Activated naive CD4-positive, alpha-beta T cell treated with anti-CD3 and anti-CD28 coated beads, Interleukin-2, amount 50 U/mL, for 72 hours (primary cell): ENCODE measurements around the gene MBL2. TPM values are rescaled to one million over a fixed set of nuclear protein-coding genes. Genes with fewer than 3 reads are reported as not detected.

ENCODE experiments used
- ATAC-seq, 2 donors: fragments of 150-1000 bp; cut with Tn5 transposase; 2 replicates each; pipeline ENCODE4 v1.10.0; 2021; ENCODE audit warnings: mild to moderate bottlenecking in 2 of 2, moderate library complexity in 2 of 2
- DNase-seq, 2 donors: peaks; one replicate each; pipeline ENCODE4 v3.0.0; 2021 to 2022; ENCODE audit warnings: low spot score in 2 of 2
- H3K27ac Mint-ChIP-seq, 2 donors: one replicate each; pipeline ENCODE4 v1.8.0; 2022; ENCODE audit warnings: mild to moderate bottlenecking in 2 of 2, mixed read lengths in 2 of 2
- H3K36me3 Mint-ChIP-seq, 2 donors: one replicate each; pipeline ENCODE4 v1.8.0; 2022; ENCODE audit warnings: mixed read lengths in 2 of 2
- H3K9me3 Mint-ChIP-seq, 2 donors: one replicate each; pipeline ENCODE4 v1.8.0; 2022; ENCODE audit warnings: mixed read lengths in 2 of 2
- total RNA-seq, 2 donors: library from RNA; stranded (reverse); gene quantifications; one replicate each; pipeline ENCODE4 v1.2.3, GENCODE V29; 2022

Gene MBL2
- total RNA-seq, 2 donors from 2014 or later = not detected

DNA sequence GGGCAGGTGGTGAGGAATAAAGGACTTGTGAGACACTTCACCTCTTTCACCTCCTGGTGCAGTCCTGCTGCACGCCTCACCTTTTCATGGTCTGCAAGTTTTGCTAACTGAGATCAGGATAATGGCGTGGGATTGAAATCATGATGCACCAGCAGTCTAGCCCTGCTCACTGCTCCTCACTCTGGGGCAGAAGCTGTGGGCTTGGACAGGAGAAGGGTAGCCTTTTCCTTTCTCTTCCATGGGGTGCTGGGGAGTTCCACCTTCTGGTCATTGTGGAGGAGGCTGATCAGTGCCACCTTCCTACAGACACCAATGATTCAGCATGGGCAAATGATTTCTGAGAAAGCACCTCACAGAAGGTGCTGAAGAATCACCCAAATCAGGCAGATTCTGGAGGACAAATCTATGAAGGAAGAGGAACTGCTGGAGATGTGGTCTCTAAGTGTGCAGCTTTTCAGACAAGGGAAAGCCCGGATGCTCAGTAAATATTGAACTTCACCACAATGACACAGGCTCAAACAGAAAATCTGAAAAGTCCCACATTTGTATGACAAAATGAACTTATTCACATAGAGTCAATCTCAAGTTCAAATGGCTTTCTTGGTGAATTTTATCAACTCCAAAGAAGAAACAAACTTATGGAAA lies 19.7 kb downstream of the MBL2 start:
- H3K36me3 Mint-ChIP-seq = peaks cover 0 to 5% of the 10 kb centered on the region in 2 donors
- peaks cover 23 to 26% of the 10 kb centered on the region in 2 donors for H3K9me3 Mint-ChIP-seq
- ATAC-seq = no peak
- no peak overlapping the region for H3K27ac Mint-ChIP-seq
- no peak for DNase-seq

- Mint-ChIP-seq H3K36me3 (peaks cover 0 to 5% of the 10 kb centered on the region in 2 donors), H3K27ac (no peak overlapping the region), H3K9me3 (peaks cover 29% of the 10 kb centered on the region in 2 donors)
- ATAC-seq = no peak
- DNase-seq = no peak
Observed at GRCh38 chr10:52752261-52752660, 20.3 kb downstream of the MBL2 start.

- peaks cover 0 to 5% of the 10 kb centered on the region in 2 donors for H3K36me3 Mint-ChIP-seq
- DNase-seq = no peak
- no peak for ATAC-seq
- peaks cover 20 to 30% of the 10 kb centered on the region in 2 donors for H3K9me3 Mint-ChIP-seq
- H3K27ac Mint-ChIP-seq = no peak overlapping the region
Observed at GRCh38 chr10:52751337-52751736, 21.2 kb downstream of the MBL2 start.

DNA sequence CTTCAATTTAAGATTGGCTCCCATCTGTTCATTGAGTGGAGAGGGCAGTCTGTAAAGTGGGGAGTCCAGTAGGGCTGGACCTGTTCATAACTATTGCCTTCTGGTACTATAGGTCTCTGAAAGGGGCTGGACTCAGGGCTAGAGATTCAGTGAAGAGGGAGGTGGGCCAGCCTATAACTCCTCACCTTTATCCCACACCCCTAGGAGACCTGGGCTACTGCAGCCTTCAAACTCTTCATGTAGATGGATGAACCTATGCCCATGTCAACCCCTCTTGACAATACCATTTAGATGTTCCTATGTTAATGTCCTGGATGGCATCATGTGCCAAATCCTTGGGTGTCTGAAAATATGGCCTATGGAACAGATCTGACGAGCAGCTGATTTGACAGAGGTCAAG lies 22.0 kb downstream of the MBL2 start:
- Mint-ChIP-seq H3K9me3 (peaks cover 20 to 30% of the 10 kb centered on the region in 2 donors), H3K27ac (no peak overlapping the region), H3K36me3 (peaks cover 0 to 5% of the 10 kb centered on the region in 2 donors)
- ATAC-seq (no peak), DNase-seq (no peak)

DNA sequence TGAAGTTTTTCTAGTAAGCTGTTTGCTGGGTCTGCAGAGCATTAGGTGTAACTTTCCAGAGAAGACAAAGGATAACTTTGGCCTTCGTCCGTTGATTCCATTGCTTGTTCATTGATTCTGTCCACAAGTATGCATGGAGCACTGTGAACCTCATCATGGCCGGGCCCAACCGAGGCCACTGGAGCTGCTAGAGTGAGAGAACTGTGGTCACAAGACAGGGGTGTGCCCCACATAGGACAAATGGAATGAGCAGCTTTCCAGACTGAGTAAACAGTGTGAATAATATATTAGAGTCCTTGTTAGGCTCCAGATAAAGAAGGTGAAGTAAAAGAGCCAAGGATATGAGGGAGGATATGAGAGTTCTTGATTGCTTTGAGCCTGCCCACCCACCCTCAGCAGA lies 24.9 kb downstream of the MBL2 start:
- DNase-seq = no peak
- no peak for ATAC-seq
- peaks cover 20 to 30% of the 10 kb centered on the region in 2 donors for H3K9me3 Mint-ChIP-seq
- peaks cover 0 to 5% of the 10 kb centered on the region in 2 donors for H3K36me3 Mint-ChIP-seq
- no peak overlapping the region for H3K27ac Mint-ChIP-seq

DNA sequence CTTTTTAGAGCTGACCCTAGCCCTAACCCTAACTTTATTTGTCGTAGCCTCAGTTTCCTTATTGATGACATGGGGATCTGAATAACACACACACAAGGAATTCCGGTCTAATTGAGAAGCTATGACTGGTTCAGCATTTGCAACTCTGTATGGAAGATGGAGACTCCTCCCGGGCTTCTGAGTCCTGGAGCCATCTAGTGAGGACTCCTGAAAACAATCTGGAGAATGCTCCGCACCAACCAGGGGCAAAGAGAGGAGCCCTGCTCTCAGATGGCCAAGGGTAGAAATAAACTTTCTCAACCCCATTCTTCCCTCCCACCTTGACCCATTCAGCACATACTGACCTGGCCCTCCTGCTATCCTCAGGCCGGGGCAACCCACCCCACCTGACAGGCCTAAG lies 26.4 kb downstream of the MBL2 start:
- ATAC-seq = no peak
- Mint-ChIP-seq H3K36me3 (no peaks in the 10 kb centered on the region), H3K27ac (no peak overlapping the region), H3K9me3 (peaks cover 24 to 30% of the 10 kb centered on the region in 2 donors)
- no peak for DNase-seq

GRCh38 chr10:52744057-52744805 lies 28.4 kb downstream of the MBL2 start:
- peaks cover 19 to 24% of the 10 kb centered on the region in 2 donors for H3K9me3 Mint-ChIP-seq
- no peak overlapping the region for H3K27ac Mint-ChIP-seq
- H3K36me3 Mint-ChIP-seq = no peaks in the 10 kb centered on the region
- DNase-seq (no peak), ATAC-seq (no peak)

DNA sequence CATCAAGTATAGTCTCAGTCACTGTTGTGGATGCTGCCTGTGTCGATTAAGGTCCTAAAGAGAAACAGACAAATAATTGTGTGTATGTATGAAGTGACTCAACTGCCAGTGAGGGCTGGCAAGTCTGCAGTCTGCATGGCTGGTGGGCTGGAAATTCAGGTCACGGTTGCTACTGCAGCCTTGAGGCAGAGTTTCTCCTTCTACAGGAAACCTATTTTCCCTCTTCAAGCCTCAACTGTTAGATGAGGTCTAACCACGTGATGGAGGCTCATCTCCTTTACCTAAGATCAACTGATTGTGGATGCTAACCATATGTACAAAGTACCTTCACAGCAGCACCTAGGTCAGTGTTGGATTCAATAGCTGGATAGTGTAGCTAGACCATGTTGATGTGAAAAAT lies 29.9 kb downstream of the MBL2 start:
- H3K36me3 Mint-ChIP-seq = no peaks in the 10 kb centered on the region
- DNase-seq = no peak
- H3K27ac Mint-ChIP-seq = no peak overlapping the region
- peaks cover 7 to 13% of the 10 kb centered on the region in 2 donors for H3K9me3 Mint-ChIP-seq
- no peak for ATAC-seq

DNA sequence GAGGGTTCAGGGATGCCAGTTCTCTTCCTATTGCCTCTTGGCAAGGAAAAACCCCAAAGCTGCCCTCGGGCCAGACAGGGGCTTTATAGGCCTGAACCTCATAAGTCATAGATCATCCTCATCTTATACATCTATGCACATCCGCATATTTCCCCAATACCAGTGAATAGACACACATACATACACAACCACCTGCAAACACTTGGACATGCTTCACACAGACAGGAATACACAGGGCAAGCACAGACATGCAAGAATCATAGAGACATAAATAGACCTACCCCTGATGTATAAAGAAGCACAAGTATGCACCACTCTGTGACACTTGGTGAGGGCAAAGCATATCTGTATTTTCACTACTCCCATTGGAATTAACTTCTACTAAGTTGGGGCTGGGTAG lies 30.7 kb downstream of the MBL2 start:
- ATAC-seq = no peak
- Mint-ChIP-seq H3K9me3 (peaks cover 4% of the 10 kb centered on the region in 2 donors), H3K27ac (no peak overlapping the region), H3K36me3 (no peaks in the 10 kb centered on the region)
- DNase-seq = no peak

DNA sequence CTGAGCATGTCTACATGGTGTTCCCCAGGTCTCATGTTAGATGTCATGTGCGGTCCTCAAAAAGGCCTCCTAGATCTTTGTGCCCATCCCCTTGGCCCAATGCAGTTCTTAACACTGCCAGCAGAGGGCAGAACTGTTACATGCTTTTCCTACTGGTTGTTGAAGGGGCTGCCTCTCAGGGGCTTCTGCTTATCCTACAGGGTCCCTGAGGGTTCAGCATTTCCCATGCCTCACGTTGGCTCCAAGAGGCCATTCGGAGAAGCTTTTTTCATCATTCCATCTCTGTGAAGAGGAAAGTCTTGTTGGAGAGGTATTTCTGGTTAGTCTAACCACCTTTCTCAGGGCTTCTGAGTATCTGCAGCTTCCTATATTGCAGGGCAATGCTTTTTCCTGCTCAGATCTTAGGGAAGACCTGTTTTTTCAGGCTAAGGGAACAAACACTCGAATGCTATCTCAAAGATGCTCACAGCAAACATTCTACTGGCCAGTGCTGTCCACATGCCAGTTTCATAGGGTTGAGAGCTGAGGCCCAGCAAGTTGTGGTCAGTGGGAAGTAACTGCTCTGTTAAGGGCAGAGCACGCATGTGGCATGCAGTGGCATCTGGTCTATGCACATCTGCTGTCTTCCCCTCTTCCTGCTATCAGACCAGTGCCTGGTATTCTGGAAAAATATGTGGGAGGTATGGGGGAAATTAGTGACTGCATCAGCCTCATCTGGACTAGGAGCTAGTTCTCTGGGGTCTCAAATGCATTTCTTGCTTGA lies 31.5 kb downstream of the MBL2 start:
- peaks cover 0 to 4% of the 10 kb centered on the region in 2 donors for H3K9me3 Mint-ChIP-seq
- H3K36me3 Mint-ChIP-seq = no peaks in the 10 kb centered on the region
- DNase-seq = peak in 1 of 2 donors; percentile 39
- ATAC-seq = peak in 1 of 2 donors; percentile 24
- H3K27ac Mint-ChIP-seq = no peak overlapping the region

DNA sequence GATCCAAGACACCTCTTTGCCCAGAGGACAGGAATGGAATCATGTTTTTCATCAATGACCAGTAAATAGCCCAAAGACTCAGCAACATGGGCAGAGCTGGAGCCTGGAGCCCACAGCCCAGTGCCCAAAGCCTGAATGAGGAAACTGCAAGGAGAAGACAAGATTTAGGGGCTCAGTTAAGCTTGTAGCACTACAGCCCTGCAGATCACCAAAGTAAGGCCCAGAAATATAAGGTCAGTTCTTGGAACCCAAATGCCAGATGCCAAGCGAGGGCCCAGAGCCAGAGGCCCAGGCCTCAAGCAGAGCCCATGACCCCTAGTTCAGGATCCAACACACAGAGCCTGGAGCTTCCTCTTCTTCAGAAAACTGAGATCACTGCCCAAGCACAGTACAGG lies 32.4 kb downstream of the MBL2 start:
- H3K27ac Mint-ChIP-seq = no peak overlapping the region
- H3K36me3 Mint-ChIP-seq = no peaks in the 10 kb centered on the region
- peaks cover 0 to 4% of the 10 kb centered on the region in 2 donors for H3K9me3 Mint-ChIP-seq
- DNase-seq (no peak), ATAC-seq (no peak)

DNA sequence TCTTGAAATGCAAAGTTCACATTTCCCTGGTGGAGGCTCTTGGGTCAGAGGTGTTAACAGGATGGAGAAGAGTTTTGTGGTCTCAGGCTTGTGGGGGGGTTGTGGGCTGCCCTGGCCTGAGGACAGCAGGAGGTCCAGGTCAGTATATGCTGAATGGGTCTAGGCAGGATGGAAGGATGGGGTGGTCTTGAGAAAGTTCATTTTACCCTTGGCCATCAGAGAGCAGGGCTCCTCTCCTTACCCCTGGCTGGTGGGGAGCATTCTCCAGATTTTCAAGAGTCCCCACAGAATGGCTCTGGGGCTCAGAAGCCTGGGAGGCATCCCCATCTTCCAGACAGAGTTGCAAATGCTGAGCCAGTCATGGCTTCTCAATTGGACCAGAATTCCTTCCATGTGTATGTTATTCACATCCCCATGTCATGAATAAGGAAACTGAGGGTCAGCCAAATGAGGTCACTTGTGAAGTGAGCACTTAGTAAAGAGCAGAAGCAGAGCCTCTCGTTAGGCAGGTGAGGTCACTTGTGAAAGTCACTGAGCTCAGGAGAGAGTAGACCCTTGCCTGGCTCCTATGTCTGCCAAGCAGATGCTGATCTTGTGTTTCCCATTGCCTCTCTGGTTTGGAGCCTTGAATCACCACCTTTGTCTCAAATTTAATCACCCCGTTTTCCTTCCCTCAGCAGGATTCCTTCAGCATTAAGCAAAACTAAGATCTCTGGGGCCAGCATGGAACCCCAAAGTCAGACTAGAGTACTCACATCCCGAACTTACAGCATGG lies 33.0 kb downstream of the MBL2 start:
- H3K9me3 Mint-ChIP-seq = peaks cover 0 to 8% of the 10 kb centered on the region in 2 donors
- ATAC-seq = no peak
- no peak overlapping the region for H3K27ac Mint-ChIP-seq
- DNase-seq = no peak
- H3K36me3 Mint-ChIP-seq = no peaks in the 10 kb centered on the region

DNA sequence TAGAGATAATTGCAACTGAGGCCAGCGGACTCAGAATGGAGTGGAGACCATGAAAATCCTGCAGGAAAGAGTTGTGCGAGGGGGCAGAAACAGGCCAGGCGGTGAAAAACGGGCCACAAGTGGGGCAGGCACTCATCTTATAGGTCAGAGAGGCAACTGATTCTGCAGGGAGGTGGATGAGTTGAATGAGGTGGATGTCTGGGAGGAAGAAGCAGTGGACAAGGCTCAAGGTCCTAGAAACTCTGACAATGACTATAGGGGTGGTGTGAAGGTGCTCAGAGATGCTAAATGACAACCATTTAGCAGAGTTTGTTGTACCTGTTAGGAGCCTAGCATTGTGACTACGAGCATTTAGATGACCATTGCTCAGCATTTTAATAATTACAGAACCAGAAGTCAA lies 33.6 kb downstream of the MBL2 start:
- no peak for ATAC-seq
- H3K27ac Mint-ChIP-seq = no peak overlapping the region
- no peaks in the 10 kb centered on the region for H3K36me3 Mint-ChIP-seq
- peaks cover 0 to 8% of the 10 kb centered on the region in 2 donors for H3K9me3 Mint-ChIP-seq
- no peak for DNase-seq

GRCh38 chr10:52729271-52730104 lies 43.1 kb downstream of the MBL2 start:
- no peak for ATAC-seq
- H3K9me3 Mint-ChIP-seq = peaks cover 4 to 15% of the 10 kb centered on the region in 2 donors
- no peaks in the 10 kb centered on the region for H3K36me3 Mint-ChIP-seq

DNA sequence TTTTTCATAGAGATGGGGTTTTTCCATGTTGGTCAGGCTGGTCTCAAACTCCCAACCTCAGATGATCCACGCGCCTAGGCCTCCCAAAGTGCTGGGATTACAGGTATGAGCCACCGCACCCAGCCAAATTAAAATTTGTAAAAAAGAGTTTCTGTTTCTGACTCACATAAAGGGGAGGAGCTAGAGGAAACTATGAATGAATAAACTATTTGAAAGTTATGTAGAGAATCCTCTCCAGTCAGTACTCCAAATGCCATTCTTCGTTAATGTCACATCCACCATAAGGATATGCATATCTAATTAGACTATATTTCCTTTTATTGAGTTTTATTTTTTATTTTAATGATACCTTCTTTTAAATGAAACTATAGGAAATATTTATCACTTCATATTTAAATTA lies 52.6 kb downstream of the MBL2 start:
- DNase-seq (no peak), ATAC-seq (no peak)
- Mint-ChIP-seq H3K9me3 (peaks cover 8 to 11% of the 10 kb centered on the region in 2 donors), H3K27ac (no peak overlapping the region), H3K36me3 (no peaks in the 10 kb centered on the region)

More at GRCh38 chr10:52729271-52730104, 43.1 kb downstream of the MBL2 start:
- DNase-seq = no peak
- no peak overlapping the region for H3K27ac Mint-ChIP-seq
